Vagina (tissue), 2 donors: ENCODE results near the gene CPLX4. TPM values are rescaled to one million over a fixed set of nuclear protein-coding genes. Genes with fewer than 3 reads are reported as not detected.

ENCODE experiments used
- DNase-seq, 2 donors: peaks; one replicate each; pipeline ENCODE4 v3.0.0-alpha.2; 2017; ENCODE audit errors: extremely low spot score in 2 of 2
- H3K27ac ChIP-seq: fragments of 200-600 bp; sonication (generic); one replicate; pipeline ENCODE4 v1.5.1; 2019
- H3K27me3 ChIP-seq: fragments of 200-600 bp; sonication (generic); one replicate; pipeline ENCODE4 v1.5.1; 2019
- H3K36me3 ChIP-seq, 2 donors: fragments of 200-600 bp; sonication (generic); one replicate each; pipeline ENCODE4 v1.5.1; 2017 to 2019
- H3K4me1 ChIP-seq: fragments of 200-600 bp; sonication (generic); one replicate; pipeline ENCODE4 v1.5.1; 2019
- H3K4me3 ChIP-seq, 2 donors: fragments of 200-600 bp; sonication (generic); 1 replicate in 1 of 2; 2 replicates in 1 of 2; pipeline ENCODE4 v1.5.1; 2016 to 2019
- H3K9me3 ChIP-seq: fragments of 200-600 bp; sonication (generic); one replicate; pipeline ENCODE4 v1.5.1; 2019
- CTCF ChIP-seq, 3 experiments: fragments of 450-650 bp in 2 of 3; fragments of 200-600 bp in 1 of 3; sonication (generic) in 1 of 3; IDR thresholded peaks; one replicate each; pipeline ENCODE4 v1.5.1; 2017 to 2019; ENCODE audit warnings: antibody characterized with exemption in 3 of 3, mild to moderate bottlenecking in 2 of 3, moderate library complexity in 2 of 3
- POLR2A ChIP-seq, 2 donors: fragments of 450-650 bp; IDR thresholded peaks; one replicate each; pipeline ENCODE4 v1.6.1; 2017; ENCODE audit warnings: antibody characterized with exemption in 2 of 2, mild to moderate bottlenecking in 2 of 2, moderate library complexity in 2 of 2
- POLR2AphosphoS5 ChIP-seq, 2 donors: sonication (generic); formaldehyde crosslinking; IDR thresholded peaks; one replicate each; pipeline ENCODE4 v1.9.0; 2017; ENCODE audit warnings: antibody characterized with exemption in 2 of 2, mild to moderate bottlenecking in 2 of 2, low read depth in 1 of 2; ENCODE audit not compliant: insufficient read depth in 1 of 2
- intact Hi-C: fragments of 100-400 bp; cut with DNase I; formaldehyde crosslinking; loops from one replicate; pipeline ENCODE4 v1.15.1; 2023
- total RNA-seq: library from RNA; depleted of rRNA; stranded (reverse); fragments of >200 nt; gene quantifications from one replicate; pipeline ENCODE4 v1.2.3, GENCODE V29; 2016

CPLX4 gene
- total RNA-seq, 1 donor from 2014 or later: not detected

- no peaks in the 10 kb centered on the region for H3K36me3 ChIP-seq
- peaks cover 16% of the 10 kb centered on the region for H3K27me3 ChIP-seq
- H3K4me1 ChIP-seq: peaks cover 26% of the 10 kb centered on the region
- H3K27ac ChIP-seq: no peak overlapping the region
- no peaks in the 10 kb centered on the region for H3K9me3 ChIP-seq
- no peak for DNase-seq
- no peak overlapping the region for H3K4me3 ChIP-seq
- no peak for TF ChIP-seq POLR2A (IDR thresholded peaks at IDR 0.05)
- no peak for TF ChIP-seq POLR2AphosphoS5 (IDR thresholded peaks at IDR 0.05; ENCODE audit: insufficient read depth in 1 of 2, low read depth in 1 of 2)
- TF ChIP-seq CTCF (IDR thresholded peaks at IDR 0.05): no peak
- intact Hi-C loops: no loop called here
Measured at GRCh38 chr18:59275406-59275949, 43.0 kb downstream of the CPLX4 start.

GRCh38 chr18:59274533-59274928 lies 43.9 kb downstream of the CPLX4 start:
- no peak for TF ChIP-seq POLR2AphosphoS5 (IDR thresholded peaks at IDR 0.05; ENCODE audit: insufficient read depth in 1 of 2, low read depth in 1 of 2)
- TF ChIP-seq POLR2A (IDR thresholded peaks at IDR 0.05): no peak
- no peak for TF ChIP-seq CTCF (IDR thresholded peaks at IDR 0.05)
- intact Hi-C loops: no loop called here
- no peak overlapping the region for H3K27ac ChIP-seq

GRCh38 chr18:59273759-59274532 lies 44.5 kb downstream of the CPLX4 start:
- intact Hi-C loops: no loop called here
- H3K27me3 ChIP-seq: peaks cover 23% of the 10 kb centered on the region

More at GRCh38 chr18:59274533-59274928, 43.9 kb downstream of the CPLX4 start:
- H3K4me3 ChIP-seq: no peak overlapping the region
- H3K9me3 ChIP-seq: no peaks in the 10 kb centered on the region
- peaks cover 21% of the 10 kb centered on the region for H3K27me3 ChIP-seq
- H3K36me3 ChIP-seq: no peaks in the 10 kb centered on the region
- peaks cover 26% of the 10 kb centered on the region for H3K4me1 ChIP-seq
- no peak for DNase-seq

GRCh38 chr18:59272891-59273758 lies 45.3 kb downstream of the CPLX4 start, which contains the start of gene RAX:
TSS of gene RAX (minus strand) at chr18:59273454. CDS start at chr18:59273206, 248 bp downstream.
- Histone ChIP-seq H3K27me3 (peaks cover 29% of the 10 kb centered on the region), H3K4me3 (peak within 1 kb of the TSS; percentile 29 to 42), H3K27ac (no peak within 1 kb of the TSS), H3K4me1 (peaks cover 33% of the 10 kb centered on the region), H3K9me3 (no peaks in the 10 kb centered on the region), H3K36me3 (no peaks in the 10 kb centered on the region)
- intact Hi-C loops: no loop called here
- no peak for DNase-seq
- TF ChIP-seq CTCF (IDR thresholded peaks at IDR 0.05): no peak
- no peak for TF ChIP-seq POLR2A (IDR thresholded peaks at IDR 0.05)
- TF ChIP-seq POLR2AphosphoS5 (IDR thresholded peaks at IDR 0.05; ENCODE audit: insufficient read depth in 1 of 2, low read depth in 1 of 2): no peak

More at GRCh38 chr18:59273759-59274532, 44.5 kb downstream of the CPLX4 start:
- DNase-seq: no peak
- no peak for TF ChIP-seq CTCF (IDR thresholded peaks at IDR 0.05)
- no peak for TF ChIP-seq POLR2AphosphoS5 (IDR thresholded peaks at IDR 0.05; ENCODE audit: insufficient read depth in 1 of 2, low read depth in 1 of 2)
- no peak for TF ChIP-seq POLR2A (IDR thresholded peaks at IDR 0.05)
- H3K9me3 ChIP-seq: no peaks in the 10 kb centered on the region
- H3K4me1 ChIP-seq: peaks cover 27% of the 10 kb centered on the region
- H3K27ac ChIP-seq: no peak overlapping the region
- H3K36me3 ChIP-seq: no peaks in the 10 kb centered on the region
- H3K4me3 ChIP-seq: peak overlapping the region in 1 of 2 donors; percentile 12
